H1 (cell line): Measurements from ENCODE around the gene MGLL. TPM values are rescaled to one million over a fixed set of nuclear protein-coding genes. Genes with fewer than 3 reads are reported as not detected.

Experiments
- BRCA1 ChIP-seq: IDR thresholded peaks from 2 replicates; pipeline ENCODE4 v1.6.1; 2012; ENCODE audit warnings: low read depth, low read length, improper control_type of control experiment
- CEBPB ChIP-seq: IDR thresholded peaks from 2 replicates; pipeline ENCODE4 v1.6.1; 2012; ENCODE audit warnings: low read depth, low read length
- SP1 ChIP-seq: IDR thresholded peaks from 2 replicates; pipeline ENCODE4 v1.6.1; 2011; ENCODE audit warnings: low read depth, low read length
- polyA plus RNA-seq, 7 experiments: library from polyadenylated mRNA; depleted of rRNA in 3 of 7; stranded (reverse) in 5 of 7; unstranded in 2 of 7; fragments of >200 nt in 5 of 7; fragments of 200-250 nt in 2 of 7; gene quantifications; 1 replicate in 5 of 7; 2 replicates in 1 of 7; 4 replicates in 1 of 7; pipeline versions ENCODE4 v1.2.1 to v1.2.3, GENCODE V29; 2011 to 2013; ENCODE audit warnings: missing spikeins in 2 of 7, mixed read lengths in 2 of 7
- total RNA-seq: library from RNA; stranded (reverse); fragmentation: NEBNext Ultra II Directional; extraction: Animal tissue kit (Norgen Biotek cat#: 25700); gene quantifications from 2 replicates; pipeline ENCODE4 v1.2.1, GENCODE V29; 2021

MGLL gene
- total and polyA plus RNA-seq, 2 of the 8 experiments (the other 6 are each of a cell fraction or from before 2014, with no cell fraction given), result 0.05 to 0.34 TPM

DNA sequence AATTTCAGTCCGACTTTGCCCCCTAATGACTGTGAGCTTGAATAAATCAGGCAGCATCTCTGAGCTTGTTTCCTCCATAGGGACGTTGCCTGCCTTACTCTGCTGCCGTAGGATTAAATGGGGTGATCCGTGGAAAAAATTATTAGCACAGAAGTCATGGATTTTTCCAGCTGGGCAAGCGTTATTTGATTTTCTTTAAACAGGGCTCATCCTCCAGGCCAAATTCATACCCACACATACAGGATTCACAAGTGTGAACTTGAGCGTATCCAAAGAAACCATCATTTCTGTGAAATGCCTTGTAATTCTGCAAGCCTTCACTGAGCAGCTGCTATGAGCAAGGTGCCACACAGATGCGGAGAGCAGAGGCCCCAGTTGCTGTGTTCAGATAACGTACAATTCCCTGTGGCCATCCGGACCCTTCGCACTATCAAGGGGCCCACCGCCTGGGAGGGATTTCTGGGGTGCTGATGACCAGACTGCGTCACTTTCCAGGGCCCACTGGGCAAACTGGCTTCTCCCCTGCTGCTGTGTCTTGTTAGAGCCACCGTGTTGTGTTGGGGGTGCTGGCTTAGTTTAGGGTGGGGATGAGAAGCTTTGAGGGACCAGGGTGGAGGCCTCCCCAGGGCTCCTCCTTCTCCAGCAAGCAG lies 61.4 kb downstream of the MGLL start (continued):
- TF ChIP-seq CEBPB, result no peak
- no peak for TF ChIP-seq SP1
- TF ChIP-seq BRCA1, result no peak
- TF ChIP-seq, all 59 proteins: peak for 0
